A549 (cell line): Measurements from ENCODE around the gene ITCH. TPM values are rescaled to one million over a fixed set of nuclear protein-coding genes. Genes with fewer than 3 reads are reported as not detected.

ENCODE experiments used
- ATAC-seq, 2 experiments: fragments of 200-7000 bp in 1 of 2; fragments of >200 bp in 1 of 2; cut with Nextera tagmentation in 1 of 2; cut with Tn5 transposase in 1 of 2; 3 replicates each; pipeline versions ENCODE4 v1.8.0 to v1.9.1; 2018 to 2020; ENCODE audit warnings: mild to moderate bottlenecking in 1 of 2, moderate library complexity in 1 of 2
- CTCF ChIA-PET: fragments of 300-600 bp; sonication (Branson Sonifier 250); formaldehyde crosslinking; extraction: SDS; loops from one replicate; lab custom pipeline; 2021; ENCODE audit warnings: antibody characterized with exemption, inconsistent platforms; lab: Yijun Ruan, JAX
- POLR2A ChIA-PET: fragments of 350-600 bp; formaldehyde crosslinking; extraction: SDS; loops from one replicate; lab custom pipeline; 2021; ENCODE audit warnings: antibody characterized with exemption, inconsistent platforms; lab: Yijun Ruan, JAX
- DNase-seq, 2 experiments: peaks; one replicate each; pipeline versions ENCODE4 v3.0.0 to v3.0.0-alpha.2; 2011 to 2016; ENCODE audit warnings: low read depth in 1 of 2, low spot score in 1 of 2
- FAIRE-seq: peaks from 2 replicates; lab custom pipeline; 2011; peaks lifted over from hg19 to GRCh38; lab: Jason Lieb, UNC
- H3K27ac ChIP-seq, 2 experiments: fragments of >200 bp; sonication (Bioruptor Twin); formaldehyde crosslinking; 3 replicates each; pipeline ENCODE4 v1.5.1; 2016 to 2017
- H3K4me1 ChIP-seq: fragments of >200 bp; sonication (Bioruptor Twin); formaldehyde crosslinking; 3 replicates; pipeline ENCODE4 v1.6.1; 2016
- H3K4me2 ChIP-seq: fragments of >200 bp; sonication (Bioruptor Twin); formaldehyde crosslinking; 3 replicates; pipeline ENCODE4 v1.6.1; 2016
- H3K4me3 ChIP-seq: fragments of >200 bp; sonication (Bioruptor Twin); formaldehyde crosslinking; 3 replicates; pipeline ENCODE4 v1.5.1; 2016
- H3K9me3 ChIP-seq: fragments of >200 bp; sonication (Bioruptor Twin); formaldehyde crosslinking; 3 replicates; pipeline ENCODE4 v1.6.1; 2016
- CBX2 ChIP-seq: fragments of 200-600 bp; sonication (generic); IDR thresholded peaks from 2 replicates; pipeline ENCODE4 v1.6.1; 2016; ENCODE audit warnings: low read depth, mild to moderate bottlenecking, borderline replicate concordance
- CEBPB ChIP-seq, 2 experiments: fragments of >200 bp in 1 of 2; sonication (Bioruptor Twin) in 1 of 2; formaldehyde crosslinking in 1 of 2; IDR thresholded peaks; 2 replicates each; pipeline ENCODE4 v1.6.1; 2012 to 2016
- FOSL2 ChIP-seq, 2 experiments: fragments of 450-650 bp in 1 of 2; fragments of >200 bp in 1 of 2; sonication (Bioruptor Twin) in 1 of 2; formaldehyde crosslinking; IDR thresholded peaks; 2 replicates each; pipeline versions ENCODE4 v1.5.0 to v1.6.1; 2016 to 2020; ENCODE audit warnings: mild to moderate bottlenecking in 1 of 2, moderate library complexity in 1 of 2
- HDAC2 ChIP-seq: fragments of 200-600 bp; sonication (generic); IDR thresholded peaks from 2 replicates; pipeline ENCODE4 v1.6.1; 2016
- HOXB5 ChIP-seq: fragments of 250-450 bp; sonication (Bioruptor Pico); IDR thresholded peaks from 2 replicates; pipeline ENCODE4 v1.5.0; 2020; ENCODE audit warnings: mild to moderate bottlenecking, moderate library complexity
- MAFK ChIP-seq: fragments of 450-650 bp; IDR thresholded peaks from 2 replicates; pipeline ENCODE4 v1.6.1; 2014; ENCODE audit not compliant: partially characterized antibody
- MYC ChIP-seq: IDR thresholded peaks from 2 replicates; pipeline ENCODE4 v1.6.1; 2012; ENCODE audit warnings: mild to moderate bottlenecking, inconsistent platforms, low read length, improper control_type of control experiment, borderline replicate concordance
- NPAS2 ChIP-seq: fragments of 250-450 bp; sonication (Bioruptor Pico); IDR thresholded peaks from 2 replicates; pipeline ENCODE4 v1.8.0; 2022; ENCODE audit warnings: mild to moderate bottlenecking, moderate library complexity, borderline replicate concordance
- RNF2 ChIP-seq: fragments of 200-600 bp; sonication (generic); IDR thresholded peaks from 2 replicates; pipeline ENCODE4 v1.6.1; 2016; ENCODE audit warnings: low read depth, mild to moderate bottlenecking, antibody characterized with exemption, moderate library complexity, borderline replicate concordance
- WGBS: methylation state at CpG from one replicate; pipeline ENCODE4 v1.1.6; 2017; ENCODE audit errors: missing lambda C conversion rate; 5-methylcytosine and 5-hydroxymethylcytosine counted together
- polyA plus RNA-seq, 4 experiments: library from polyadenylated mRNA; depleted of rRNA in 3 of 4; stranded (reverse); fragments of >200 nt; fragmentation: RNase III in 1 of 4; extraction: RNeasy Plus Mini Kit Qiagen cat#74134 plus additional on column Dnase treatment in 1 of 4; gene quantifications; 2 replicates in 3 of 4; 3 replicates in 1 of 4; pipeline ENCODE4 v1.2.3, GENCODE V29; 2011 to 2017
- TF ChIP-seq, protein P1 (sequence below): fragments of 250-450 bp; sonication (Bioruptor Pico); IDR thresholded peaks from 2 replicates; pipeline ENCODE4 v1.5.0; 2021; ENCODE audit warnings: mild to moderate bottlenecking, moderate library complexity, borderline replicate concordance
- TF ChIP-seq, protein P2 (sequence below): IDR thresholded peaks from 2 replicates; pipeline ENCODE4 v1.6.1; 2012; ENCODE audit warnings: low read depth, borderline replicate concordance
- TF ChIP-seq, protein P3 (sequence below): fragments of >200 bp; sonication (Bioruptor Twin); formaldehyde crosslinking; IDR thresholded peaks from 3 replicates; pipeline ENCODE4 v1.5.1; 2016
- TF ChIP-seq, protein P4 (sequence below): fragments of >200 bp; sonication (Bioruptor Twin); formaldehyde crosslinking; IDR thresholded peaks from 2 replicates; pipeline ENCODE4 v1.6.1; 2016
- TF ChIP-seq, protein P5 (sequence below): IDR thresholded peaks from 2 replicates; pipeline ENCODE4 v1.6.1; 2012

Gene ITCH
- polyA plus RNA-seq, 2 of the 4 experiments (the other 2 are of a cell fraction): 23.9 to 24.4 TPM

DNA sequence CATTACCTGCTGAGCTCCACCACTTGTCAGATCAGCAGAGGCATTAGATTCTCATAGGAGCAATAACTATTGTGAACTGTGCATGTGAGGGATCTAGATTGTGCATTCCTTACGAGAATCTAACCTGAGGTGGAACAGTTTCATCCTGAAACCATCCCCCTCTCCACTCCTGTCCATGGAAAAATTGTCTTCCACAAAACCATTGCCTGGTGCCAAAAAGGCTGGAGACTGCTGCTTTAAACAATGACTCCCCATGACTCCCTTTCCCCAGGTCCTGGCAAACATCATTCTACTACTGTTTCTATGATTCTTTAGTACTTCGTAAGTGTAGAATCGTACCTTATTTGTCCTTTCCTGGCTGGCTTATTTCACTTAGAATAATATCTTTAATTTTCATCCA lies 143.4 kb downstream of the ITCH start:
- H3K4me2 ChIP-seq: no peak overlapping the region
- ChIA-PET POLR2A (no interaction called here), CTCF (interaction anchor here (1.1 to 1.3 kb wide), 2 partner anchors 9 to 194 kb away, joined by 4 read pairs; no protein-coding TSS in a partner anchor)
- 92% methylated on average over 3 of the region's 3 CpGs for WGBS
- FAIRE-seq (no peak), DNase-seq (no peak), ATAC-seq (no peak)
- no peak for TF ChIP-seq HDAC2
- no peak for TF ChIP-seq MYC
- TF ChIP-seq, protein P1, sequence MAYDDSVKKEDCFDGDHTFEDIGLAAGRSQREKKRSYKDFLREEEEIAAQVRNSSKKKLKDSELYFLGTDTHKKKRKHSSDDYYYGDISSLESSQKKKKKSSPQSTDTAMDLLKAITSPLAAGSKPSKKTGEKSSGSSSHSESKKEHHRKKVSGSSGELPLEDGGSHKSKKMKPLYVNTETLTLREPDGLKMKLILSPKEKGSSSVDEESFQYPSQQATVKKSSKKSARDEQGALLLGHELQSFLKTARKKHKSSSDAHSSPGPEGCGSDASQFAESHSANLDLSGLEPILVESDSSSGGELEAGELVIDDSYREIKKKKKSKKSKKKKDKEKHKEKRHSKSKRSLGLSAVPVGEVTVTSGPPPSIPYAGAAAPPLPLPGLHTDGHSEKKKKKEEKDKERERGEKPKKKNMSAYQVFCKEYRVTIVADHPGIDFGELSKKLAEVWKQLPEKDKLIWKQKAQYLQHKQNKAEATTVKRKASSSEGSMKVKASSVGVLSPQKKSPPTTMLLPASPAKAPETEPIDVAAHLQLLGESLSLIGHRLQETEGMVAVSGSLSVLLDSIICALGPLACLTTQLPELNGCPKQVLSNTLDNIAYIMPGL: no peak
- TF ChIP-seq MAFK: no peak
- TF ChIP-seq, protein P2, sequence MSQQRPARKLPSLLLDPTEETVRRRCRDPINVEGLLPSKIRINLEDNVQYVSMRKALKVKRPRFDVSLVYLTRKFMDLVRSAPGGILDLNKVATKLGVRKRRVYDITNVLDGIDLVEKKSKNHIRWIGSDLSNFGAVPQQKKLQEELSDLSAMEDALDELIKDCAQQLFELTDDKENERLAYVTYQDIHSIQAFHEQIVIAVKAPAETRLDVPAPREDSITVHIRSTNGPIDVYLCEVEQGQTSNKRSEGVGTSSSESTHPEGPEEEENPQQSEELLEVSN: no peak
- TF ChIP-seq CBX2: no peak
- TF ChIP-seq, protein P3, sequence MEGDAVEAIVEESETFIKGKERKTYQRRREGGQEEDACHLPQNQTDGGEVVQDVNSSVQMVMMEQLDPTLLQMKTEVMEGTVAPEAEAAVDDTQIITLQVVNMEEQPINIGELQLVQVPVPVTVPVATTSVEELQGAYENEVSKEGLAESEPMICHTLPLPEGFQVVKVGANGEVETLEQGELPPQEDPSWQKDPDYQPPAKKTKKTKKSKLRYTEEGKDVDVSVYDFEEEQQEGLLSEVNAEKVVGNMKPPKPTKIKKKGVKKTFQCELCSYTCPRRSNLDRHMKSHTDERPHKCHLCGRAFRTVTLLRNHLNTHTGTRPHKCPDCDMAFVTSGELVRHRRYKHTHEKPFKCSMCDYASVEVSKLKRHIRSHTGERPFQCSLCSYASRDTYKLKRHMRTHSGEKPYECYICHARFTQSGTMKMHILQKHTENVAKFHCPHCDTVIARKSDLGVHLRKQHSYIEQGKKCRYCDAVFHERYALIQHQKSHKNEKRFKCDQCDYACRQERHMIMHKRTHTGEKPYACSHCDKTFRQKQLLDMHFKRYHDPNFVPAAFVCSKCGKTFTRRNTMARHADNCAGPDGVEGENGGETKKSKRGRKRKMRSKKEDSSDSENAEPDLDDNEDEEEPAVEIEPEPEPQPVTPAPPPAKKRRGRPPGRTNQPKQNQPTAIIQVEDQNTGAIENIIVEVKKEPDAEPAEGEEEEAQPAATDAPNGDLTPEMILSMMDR: no peak
- no peak for TF ChIP-seq CEBPB (IDR thresholded peaks at IDR 0.05)
- no peak for TF ChIP-seq FOSL2 (IDR thresholded peaks at IDR 0.05)
- no peak for TF ChIP-seq FOSL2 (CRISPR knock-in tag; IDR thresholded peaks at IDR 0.05)
- no peak for TF ChIP-seq HOXB5 (CRISPR knock-in tag)
- no peak for TF ChIP-seq NPAS2 (CRISPR knock-in tag)
- H3K9me3 ChIP-seq: no peaks in the 10 kb centered on the region
- H3K4me1 ChIP-seq: no peaks in the 10 kb centered on the region
- no peak overlapping the region for H3K4me3 ChIP-seq
- no peak overlapping the region for H3K27ac ChIP-seq

DNA sequence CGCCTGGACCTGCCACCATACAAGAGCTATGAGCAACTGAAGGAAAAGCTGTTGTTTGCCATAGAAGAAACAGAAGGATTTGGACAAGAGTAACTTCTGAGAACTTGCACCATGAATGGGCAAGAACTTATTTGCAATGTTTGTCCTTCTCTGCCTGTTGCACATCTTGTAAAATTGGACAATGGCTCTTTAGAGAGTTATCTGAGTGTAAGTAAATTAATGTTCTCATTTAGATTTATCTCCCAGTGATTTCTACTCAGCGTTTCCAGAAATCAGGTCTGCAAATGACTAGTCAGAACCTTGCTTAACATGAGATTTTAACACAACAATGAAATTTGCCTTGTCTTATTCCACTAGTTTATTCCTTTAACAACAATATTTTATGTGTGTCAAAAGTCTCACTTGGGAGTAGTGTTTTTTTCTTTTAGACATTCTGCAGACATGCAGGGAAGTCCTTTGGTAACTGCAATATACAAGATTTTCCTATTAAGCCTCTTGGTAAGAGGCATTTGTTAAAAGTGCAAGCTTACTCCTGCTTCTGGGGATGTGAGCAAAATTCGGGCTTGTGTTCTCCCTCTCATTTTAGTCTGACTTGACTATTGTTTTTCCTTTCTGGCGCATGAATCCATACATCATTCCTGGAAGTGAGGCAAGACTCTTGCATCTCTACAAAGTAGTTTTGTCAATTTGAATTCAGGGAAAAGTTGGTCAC lies 144.8 kb downstream of the ITCH start:
- FAIRE-seq (no peak), ATAC-seq (no peak), DNase-seq (no peak)
- H3K9me3 ChIP-seq: no peaks in the 10 kb centered on the region
- 76% methylated on average over 4 of the region's 4 CpGs for WGBS
- H3K4me2 ChIP-seq: no peak overlapping the region
- ChIA-PET CTCF (interaction anchor here (0.7 kb wide), 1 partner anchor 195 kb away, joined by 4 read pairs; no protein-coding TSS in a partner anchor), POLR2A (no interaction called here)
- TF ChIP-seq, protein P3: no peak
- TF ChIP-seq, protein P4, sequence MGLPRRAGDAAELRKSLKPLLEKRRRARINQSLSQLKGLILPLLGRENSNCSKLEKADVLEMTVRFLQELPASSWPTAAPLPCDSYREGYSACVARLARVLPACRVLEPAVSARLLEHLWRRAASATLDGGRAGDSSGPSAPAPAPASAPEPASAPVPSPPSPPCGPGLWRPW: no peak
- TF ChIP-seq RNF2 (no peak), CEBPB (IDR thresholded peaks at IDR 0.05) (no peak), HDAC2 (no peak), FOSL2 (IDR thresholded peaks at IDR 0.05) (no peak), FOSL2 (CRISPR knock-in tag; IDR thresholded peaks at IDR 0.05) (no peak)
- TF ChIP-seq, protein P5, sequence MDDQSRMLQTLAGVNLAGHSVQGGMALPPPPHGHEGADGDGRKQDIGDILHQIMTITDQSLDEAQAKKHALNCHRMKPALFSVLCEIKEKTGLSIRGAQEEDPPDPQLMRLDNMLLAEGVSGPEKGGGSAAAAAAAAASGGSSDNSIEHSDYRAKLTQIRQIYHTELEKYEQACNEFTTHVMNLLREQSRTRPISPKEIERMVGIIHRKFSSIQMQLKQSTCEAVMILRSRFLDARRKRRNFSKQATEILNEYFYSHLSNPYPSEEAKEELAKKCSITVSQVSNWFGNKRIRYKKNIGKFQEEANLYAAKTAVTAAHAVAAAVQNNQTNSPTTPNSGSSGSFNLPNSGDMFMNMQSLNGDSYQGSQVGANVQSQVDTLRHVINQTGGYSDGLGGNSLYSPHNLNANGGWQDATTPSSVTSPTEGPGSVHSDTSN: no peak
- TF ChIP-seq, protein P1: no peak
- H3K27ac ChIP-seq: no peak overlapping the region
- no peak overlapping the region for H3K4me3 ChIP-seq
- H3K4me1 ChIP-seq: 0 out of 3 replicates have a peak, but pooled peaks cover 5% of the 10 kb centered on the region
